NCI-H345 treated with DMSO at 0.1 percent for 48 hours (cell line): ENCODE data around the gene WNK3.

ENCODE experiments used
- DNase-seq: peaks from one replicate; lab custom pipeline; 2025; ENCODE audit not compliant: unreplicated experiment; lab: John Stamatoyannopoulos, UW

Gene WNK3

GRCh38 chrX:54246866-54247265, 111.0 kb downstream of the WNK3 start:
- DNase-seq, result no peak

- DNase-seq, result no peak
Measured at GRCh38 chrX:54238588-54238987, 119.3 kb downstream of the WNK3 start.

- no peak for DNase-seq
Measured at GRCh38 chrX:54237014-54237413, 120.8 kb downstream of the WNK3 start.

GRCh38 chrX:54230435-54231148, 127.3 kb downstream of the WNK3 start:
- no peak for DNase-seq

GRCh38 chrX:54223581-54223980, 134.3 kb downstream of the WNK3 start:
- no peak for DNase-seq

GRCh38 chrX:54213603-54214002, 144.2 kb downstream of the WNK3 start:
- DNase-seq, result no peak

- DNase-seq, result no peak
Measured at GRCh38 chrX:54208531-54208930, 149.3 kb downstream of the WNK3 start.

GRCh38 chrX:54198262-54198661, 159.6 kb downstream of the WNK3 start:
- no peak for DNase-seq

GRCh38 chrX:54194982-54195588, 162.8 kb downstream of the WNK3 start:
- DNase-seq, result no peak

- no peak for DNase-seq
Measured at GRCh38 chrX:54193085-54193821, 164.6 kb downstream of the WNK3 start.

GRCh38 chrX:54184474-54184873, 173.4 kb downstream of the WNK3 start:
- no peak for DNase-seq

GRCh38 chrX:54182864-54183613, 174.8 kb downstream of the WNK3 start, which contains the start of gene FAM120C:
TSS of gene FAM120C (minus strand) at chrX:54183254. CDS start at chrX:54183198, 56 bp downstream.
- DNase-seq, result peak; percentile 52

- peak; percentile 19 for DNase-seq
Measured at GRCh38 chrX:54182194-54182863, 175.5 kb downstream of the WNK3 start.

GRCh38 chrX:54181202-54181953, 176.5 kb downstream of the WNK3 start:
- DNase-seq, result no peak

- DNase-seq, result no peak
Measured at GRCh38 chrX:54180403-54180802, 177.4 kb downstream of the WNK3 start.

- DNase-seq, result no peak
Measured at GRCh38 chrX:54178100-54178940, 179.5 kb downstream of the WNK3 start.

GRCh38 chrX:54177306-54177705, 180.5 kb downstream of the WNK3 start:
- no peak for DNase-seq

GRCh38 chrX:54173791-54174190, 184.1 kb downstream of the WNK3 start:
- DNase-seq, result no peak

- DNase-seq, result no peak
Measured at GRCh38 chrX:54172455-54172854, 185.4 kb downstream of the WNK3 start.
